ENCODE data around the gene SOX1.

SOX1 gene

DNA sequence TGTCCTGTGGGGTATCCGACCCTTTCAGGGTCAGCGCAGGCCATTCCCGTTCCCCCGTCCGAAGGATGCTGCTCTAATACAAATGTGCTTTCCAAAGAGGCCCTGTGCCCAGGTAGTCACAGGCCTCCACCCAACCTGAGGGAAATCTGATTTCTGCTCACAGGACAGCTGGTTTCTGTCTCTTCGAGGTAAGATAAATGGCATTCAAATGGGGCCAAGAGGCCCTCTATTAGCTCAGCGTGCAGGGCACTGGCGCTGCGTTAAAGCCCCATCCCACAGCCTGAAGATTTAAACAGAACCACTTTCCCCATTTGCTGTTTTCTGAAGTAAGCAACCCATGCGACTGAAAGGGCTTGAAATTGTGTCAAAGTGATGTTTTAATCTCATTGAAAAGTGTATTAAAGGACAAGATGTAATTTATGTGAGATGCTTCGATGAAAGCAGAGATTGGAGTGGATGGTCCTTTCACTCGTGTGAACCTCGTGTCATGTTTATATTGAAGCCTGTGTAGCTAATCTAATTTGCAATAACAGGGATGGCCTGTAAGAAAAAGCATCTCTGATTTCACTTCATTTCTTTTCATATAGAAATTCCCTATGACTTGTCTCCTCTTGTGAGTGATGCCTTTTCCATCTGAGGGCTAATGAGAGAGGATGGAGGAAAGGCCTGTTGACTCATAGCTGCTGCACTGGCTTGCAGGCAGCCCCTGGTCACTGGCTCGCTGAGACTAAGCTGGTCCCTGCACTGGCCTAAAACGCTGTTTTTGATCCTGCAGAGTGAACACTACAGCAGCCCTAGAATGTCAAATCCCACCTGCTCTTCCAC, 7.3 kb upstream of the SOX1 start:
- no peak for DNase-seq

DNA sequence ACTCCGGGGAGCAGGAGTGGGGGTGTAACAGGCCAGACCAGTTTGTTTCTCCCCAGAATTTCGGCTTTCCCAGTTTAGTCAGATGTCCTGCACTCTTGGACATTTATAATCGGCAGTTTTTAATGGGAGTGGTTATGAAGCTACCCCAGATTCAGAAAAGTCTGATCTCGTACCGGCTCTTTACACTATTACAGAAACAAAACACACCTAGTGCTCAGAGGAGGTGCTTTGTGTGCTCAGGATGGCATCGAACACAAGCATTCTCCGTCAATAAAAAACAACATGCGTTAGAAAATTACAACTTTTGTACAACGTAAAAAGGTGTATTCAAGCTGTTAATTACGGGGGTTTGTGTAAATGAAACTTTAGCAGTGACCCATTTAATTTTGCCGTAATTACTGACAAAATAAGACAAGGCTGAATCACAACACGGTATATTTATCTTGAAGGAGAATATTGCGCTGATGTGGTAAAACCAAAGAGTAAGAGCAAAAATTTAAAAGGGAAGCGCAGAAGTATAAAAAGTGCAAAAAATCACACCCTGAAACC, 6.6 kb upstream of the SOX1 start:
- no peak for DNase-seq

DNA sequence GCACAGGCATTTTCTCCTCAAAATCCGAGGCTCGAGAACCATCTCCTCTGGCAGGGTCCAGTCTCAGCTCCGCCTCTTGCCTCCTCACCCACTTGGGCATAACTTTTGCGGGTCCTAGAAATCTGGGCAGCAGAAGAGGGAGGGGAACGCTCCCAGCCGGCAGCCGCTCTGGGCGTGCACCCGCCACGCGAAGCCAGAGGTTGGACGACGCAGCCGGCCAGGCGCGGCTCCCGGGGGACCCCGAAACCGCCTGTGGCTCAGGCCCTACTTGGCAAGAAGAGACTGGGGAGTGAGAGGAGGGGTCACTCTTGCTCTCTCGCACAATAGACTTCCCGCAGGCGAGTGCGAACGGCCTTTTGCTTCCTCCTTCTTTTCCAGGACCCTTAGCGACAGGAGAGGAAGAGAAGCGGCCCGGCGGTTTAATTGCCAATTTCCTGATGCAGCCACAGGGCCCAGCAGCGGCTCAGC, 6.0 kb upstream of the SOX1 start:
- no peak for DNase-seq

DNA sequence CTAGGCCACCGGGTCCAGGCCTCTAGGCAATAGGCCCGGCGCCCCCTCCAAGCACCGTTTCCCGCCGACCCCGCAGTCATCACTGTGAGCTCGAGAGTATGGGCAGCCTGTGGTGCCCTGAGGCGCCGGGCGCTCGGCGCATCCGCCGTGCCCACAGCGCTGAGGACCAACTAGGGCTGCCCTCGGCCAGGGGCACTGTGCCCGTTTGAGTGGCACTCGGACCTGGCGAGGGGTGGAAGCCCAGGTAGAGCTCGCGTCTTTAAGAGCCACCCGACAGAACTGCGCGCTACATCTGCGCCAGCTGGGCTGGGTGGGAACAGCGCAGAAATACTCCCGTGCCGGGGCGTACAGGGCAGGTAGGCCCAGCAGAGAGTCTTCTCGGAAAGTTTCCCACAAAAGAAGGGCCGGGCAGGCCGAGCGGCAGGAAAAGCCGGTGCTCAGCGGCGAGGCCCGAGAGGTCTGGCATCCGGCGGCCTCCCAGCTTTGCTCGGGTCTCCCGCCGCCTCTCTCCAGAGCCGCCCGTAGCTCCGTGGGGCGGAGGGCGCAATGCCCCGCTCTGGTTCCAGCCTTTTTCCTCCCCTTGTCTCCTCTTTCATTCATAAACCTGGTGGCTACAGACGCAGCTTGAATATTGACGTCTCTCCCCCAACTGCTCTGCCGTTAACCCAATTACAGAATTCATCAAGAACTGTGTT, 5.4 kb upstream of the SOX1 start:
- no peak for DNase-seq

DNA sequence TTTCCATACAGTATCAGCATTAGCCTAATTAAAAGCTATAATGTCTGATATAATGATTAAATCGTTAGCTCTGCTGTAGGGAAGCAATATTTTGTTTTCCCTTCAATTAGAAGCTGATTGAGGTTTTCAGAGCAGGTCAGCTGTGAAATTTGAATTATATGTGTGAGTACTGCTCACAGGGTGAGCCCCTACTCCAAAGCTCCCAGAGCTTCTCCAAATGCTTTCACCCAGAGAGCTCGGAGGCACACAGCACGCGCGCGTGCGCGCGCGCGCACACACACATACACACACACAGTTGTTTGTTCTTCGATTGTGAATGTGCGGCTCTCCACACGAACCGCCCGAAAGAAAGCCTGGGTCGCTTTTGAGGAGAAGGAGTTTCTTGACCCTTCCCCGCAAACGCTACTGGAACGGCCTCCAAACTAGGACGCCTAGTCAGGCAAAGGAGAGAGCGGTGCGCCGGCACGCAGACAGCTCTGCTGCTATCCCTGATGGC, 4.8 kb upstream of the SOX1 start:
- no peak for DNase-seq

DNA sequence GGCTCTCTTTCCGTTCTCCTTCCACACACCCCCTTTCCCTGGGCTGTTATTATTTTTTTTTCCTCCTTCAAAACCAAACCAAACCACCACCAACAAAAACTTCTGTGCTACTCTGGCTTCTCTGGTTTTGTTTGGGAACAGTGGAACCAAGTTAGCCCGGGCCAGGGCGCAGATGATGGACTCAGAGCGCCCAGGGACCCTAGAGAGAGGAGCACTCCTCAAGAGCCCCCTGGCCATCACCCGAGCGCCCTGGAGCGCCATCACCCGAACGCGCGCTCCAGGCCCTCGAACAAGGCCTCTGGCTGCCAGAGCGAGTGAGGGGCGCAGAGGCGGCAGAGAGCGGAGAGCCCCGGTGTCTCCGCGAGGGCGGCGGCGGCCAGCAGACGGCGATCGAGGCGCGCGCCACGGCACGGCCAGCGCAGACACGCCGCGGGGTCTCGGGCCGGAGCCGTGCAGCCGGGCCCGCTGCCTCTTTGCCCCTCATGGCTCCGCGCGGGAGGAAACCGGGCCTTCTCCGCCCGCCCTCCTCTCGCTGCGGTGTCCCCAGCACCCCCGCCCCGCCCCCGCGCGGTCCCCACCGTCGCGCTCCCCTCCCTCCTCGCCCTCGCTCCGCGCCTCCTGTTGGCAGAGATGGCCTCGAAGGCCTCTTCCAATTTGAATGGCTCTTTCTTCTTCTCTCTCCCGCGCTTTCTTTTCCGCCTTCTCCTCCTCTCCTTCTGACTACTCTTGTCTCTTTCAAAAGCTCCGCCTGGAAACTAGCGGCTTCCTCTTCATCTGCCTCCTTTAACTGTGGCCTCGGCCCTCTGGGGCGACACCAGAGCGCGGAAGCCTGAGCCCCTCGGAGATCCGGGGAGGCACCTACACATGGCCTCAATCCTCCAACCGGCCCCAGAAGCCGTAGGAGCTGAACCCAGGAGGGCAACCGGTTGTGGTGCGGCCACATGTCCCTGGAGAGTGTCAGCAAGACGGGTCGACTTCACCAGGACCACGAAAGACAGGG, 4.1 kb upstream of the SOX1 start:
- no peak for DNase-seq

DNA sequence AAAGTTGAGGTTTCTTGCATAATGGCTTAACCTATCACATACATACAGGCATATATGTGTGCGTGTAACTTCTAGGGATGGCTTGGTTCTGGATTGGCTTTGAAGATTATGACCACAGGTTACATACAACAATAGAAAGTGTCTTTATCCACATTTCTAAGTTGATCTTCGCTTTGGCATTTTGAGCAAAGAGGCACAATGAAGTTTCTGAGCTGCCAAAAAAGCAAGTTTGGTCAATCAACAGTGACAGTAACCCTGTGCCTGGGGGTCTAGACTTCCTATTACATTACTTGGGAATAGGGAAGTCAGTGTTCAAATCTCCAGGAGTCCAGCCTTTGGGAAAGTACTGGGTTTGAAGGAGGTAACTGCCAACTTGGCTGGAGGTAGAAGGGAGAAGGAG, 3.1 kb upstream of the SOX1 start:
- no peak for DNase-seq

DNA sequence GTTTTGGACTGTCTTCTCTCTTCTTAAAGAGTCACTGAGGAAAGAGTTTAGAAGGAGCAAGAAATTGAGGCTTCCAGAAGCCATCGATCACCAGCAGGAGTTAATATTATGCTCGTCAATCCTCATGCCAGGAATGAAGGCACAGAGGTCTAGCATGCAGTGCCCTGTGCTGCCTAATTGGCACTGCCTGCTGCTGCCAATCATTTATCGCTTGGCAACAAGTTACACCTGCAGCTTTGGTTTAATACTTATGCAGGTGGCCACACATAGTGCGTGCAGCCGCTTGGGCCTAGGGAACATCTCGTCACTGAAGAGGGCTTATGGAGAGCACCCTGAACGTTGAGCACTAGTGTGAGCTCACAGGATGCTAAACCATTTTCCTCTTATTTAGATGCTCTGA, 2.7 kb upstream of the SOX1 start:
- DNase-seq = no peak

DNA sequence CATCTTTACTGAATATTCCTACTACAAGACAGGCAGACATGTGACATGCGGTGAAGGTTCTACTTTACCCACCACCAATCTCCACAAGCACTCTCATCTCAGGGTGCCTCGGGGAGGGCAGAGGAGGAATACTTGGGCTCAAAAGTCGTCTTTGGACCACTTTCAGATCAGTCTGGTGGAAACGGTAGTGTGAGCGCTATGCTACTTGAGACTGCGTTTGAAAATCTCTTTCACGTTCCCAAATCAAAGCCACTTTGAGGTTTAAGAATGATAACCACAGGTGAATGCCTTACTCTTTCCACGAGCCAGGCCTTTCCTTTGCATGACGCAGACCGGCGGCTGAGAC, 1.5 kb upstream of the SOX1 start:
- no peak for DNase-seq

DNA sequence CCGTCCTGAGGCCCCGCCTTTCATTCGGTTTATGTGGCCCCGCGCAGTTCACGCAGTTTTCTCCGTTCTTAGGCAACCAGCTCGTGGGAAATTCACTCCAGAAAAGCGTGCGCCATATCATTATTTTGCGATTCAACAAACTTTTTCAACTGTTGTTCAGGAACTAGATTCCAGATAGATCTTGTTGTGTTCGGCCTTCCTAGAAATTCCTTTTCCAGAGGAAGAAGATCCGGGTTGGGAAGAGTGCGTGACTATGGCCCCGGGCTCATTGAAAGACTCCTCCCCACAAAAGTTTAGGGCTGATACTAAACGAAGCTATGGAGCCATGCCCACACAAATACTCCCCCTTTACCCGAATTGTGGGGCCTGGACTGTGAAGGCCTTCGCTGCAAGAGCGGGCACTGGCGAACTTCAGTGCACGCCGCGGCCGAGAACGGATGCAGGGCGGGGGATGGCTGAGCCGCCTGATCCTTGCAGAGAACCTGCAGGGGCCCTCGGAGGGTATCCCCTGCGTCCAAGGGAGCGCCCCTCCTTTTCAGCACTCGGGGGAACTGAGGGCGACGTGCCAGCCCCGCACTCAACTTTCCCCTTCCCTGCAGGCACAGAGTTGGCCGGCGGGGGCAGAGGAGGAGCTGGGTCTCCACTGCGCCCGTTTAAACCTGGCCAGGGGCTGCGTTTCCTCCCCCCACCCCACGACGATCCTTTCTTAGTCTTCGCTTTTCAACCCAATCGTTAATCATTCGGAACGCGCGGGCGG, 904 bp upstream of the SOX1 start:
- DNase-seq = no peak

DNA sequence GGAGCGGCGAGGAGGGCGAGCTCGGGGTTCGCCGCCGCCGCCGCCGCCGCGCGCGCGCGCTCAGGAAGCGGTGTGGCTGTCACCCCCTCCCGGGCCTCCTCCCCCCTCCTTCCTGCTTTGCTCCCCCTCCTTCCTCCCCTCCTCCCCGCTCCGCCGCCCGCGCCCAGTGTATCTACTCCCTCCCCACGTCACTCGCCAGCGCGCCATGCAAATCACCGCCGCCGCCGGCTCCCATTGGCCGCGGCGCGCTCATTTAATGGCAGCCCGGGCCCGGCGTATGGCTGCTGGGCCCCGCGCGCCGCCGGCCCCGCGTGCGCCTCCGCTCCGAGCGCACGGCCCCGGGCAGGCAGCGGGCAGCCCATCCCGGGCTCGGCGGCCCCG, 335 bp upstream of the SOX1 start:
- peak in 1 of 2 donors; percentile 57 for DNase-seq

DNA sequence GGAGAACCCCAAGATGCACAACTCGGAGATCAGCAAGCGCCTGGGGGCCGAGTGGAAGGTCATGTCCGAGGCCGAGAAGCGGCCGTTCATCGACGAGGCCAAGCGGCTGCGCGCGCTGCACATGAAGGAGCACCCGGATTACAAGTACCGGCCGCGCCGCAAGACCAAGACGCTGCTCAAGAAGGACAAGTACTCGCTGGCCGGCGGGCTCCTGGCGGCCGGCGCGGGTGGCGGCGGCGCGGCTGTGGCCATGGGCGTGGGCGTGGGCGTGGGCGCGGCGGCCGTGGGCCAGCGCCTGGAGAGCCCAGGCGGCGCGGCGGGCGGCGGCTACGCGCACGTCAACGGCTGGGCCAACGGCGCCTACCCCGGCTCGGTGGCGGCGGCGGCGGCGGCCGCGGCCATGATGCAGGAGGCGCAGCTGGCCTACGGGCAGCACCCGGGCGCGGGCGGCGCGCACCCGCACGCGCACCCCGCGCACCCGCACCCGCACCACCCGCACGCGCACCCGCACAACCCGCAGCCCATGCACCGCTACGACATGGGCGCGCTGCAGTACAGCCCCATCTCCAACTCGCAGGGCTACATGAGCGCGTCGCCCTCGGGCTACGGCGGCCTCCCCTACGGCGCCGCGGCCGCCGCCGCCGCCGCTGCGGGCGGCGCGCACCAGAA, 1.1 kb downstream of the SOX1 start:
- DNase-seq = no peak

DNA sequence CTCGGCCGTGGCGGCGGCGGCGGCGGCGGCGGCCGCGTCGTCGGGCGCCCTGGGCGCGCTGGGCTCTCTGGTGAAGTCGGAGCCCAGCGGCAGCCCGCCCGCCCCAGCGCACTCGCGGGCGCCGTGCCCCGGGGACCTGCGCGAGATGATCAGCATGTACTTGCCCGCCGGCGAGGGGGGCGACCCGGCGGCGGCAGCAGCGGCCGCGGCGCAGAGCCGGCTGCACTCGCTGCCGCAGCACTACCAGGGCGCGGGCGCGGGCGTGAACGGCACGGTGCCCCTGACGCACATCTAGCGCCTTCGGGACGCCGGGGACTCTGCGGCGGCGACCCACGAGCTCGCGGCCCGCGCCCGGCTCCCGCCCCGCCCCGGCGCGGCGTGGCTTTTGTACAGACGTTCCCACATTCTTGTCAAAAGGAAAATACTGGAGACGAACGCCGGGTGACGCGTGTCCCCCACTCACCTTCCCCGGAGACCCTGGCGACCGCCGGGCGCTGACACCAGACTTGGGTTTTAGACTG, 1.7 kb downstream of the SOX1 start:
- no peak for DNase-seq

DNA sequence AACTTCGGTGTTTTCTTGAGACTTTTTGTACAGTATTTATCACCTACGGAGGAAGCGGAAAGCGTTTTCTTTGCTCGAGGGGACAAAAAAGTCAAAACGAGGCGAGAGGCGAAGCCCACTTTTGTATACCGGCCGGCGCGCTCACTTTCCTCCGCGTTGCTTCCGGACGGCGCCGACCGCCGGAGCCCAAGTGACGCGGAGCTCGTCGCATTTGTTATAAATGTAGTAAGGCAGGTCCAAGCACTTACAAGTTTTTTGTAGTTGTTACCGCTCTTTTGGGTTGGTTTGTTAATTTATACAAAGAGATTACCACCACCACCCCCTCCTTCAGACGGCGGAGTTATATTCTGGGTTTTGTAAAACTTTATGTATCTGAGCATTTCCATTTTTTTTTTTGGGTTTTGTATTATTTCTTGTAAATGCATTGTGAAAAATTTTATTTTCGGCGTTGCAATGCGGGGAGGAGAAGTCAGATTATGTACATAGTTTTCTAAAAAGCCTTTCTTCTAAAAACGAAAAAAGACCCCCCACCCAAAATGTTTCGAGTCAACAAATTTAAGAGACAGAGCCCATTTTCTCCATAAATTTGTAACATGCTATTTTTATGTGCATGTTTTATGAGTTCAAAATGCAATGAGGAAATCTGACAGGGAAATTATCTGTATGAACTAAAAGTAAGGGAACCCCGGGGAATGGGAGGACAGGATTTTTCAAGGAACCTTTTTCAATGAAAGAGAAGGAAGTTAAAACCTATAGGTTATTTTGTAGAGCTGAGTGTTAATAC, 2.3 kb downstream of the SOX1 start:
- DNase-seq = no peak

DNA sequence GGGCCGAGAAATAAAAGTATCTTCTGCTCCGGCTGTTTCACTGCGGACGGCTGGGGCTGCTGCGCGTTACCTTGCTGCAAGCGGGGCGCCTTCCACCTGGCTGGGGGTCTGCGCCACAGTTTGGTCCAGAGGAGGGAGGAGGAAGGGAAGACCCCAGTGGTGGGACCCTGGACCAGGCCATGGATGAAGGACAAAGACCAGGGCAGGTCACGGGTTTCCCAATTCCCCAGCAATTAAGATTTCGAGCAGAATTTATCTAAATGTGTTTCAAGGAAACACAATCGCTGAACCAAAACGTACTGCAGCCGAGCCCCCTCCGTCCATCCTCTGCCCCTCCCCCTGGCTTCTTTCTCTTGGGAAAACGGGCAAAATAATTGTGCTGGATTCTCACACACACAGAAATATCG, 2.9 kb downstream of the SOX1 start:
- DNase-seq = no peak

DNA sequence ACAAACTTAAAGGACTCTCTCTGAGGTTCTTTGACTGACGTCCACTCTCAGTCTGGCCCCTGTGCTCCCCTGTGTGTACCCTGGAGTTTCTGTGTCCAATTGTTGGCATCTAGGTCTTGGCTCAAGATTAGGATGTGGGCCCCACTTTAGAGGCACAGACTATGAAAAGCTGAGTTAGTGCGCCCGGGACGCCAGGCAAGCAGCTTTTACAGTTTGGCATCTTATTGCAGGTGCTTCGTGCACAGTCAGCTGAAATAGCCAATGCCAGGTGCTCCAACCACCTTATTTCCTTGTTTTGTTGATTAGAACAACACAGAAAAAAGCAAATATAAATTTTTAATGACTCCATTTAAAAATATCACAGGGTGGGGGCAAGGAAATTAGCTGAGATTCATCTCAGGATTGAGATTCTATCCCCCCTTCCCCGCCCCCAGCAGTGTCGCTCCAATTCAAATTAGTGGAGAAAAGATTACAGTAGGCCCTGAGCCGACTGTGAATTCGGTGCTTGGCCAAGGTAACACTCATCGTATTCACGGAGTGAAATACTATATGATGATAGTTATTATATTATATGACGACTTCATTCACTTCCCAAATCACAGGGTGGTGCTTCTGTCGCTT, 4.3 kb downstream of the SOX1 start:
- DNase-seq = no peak

DNA sequence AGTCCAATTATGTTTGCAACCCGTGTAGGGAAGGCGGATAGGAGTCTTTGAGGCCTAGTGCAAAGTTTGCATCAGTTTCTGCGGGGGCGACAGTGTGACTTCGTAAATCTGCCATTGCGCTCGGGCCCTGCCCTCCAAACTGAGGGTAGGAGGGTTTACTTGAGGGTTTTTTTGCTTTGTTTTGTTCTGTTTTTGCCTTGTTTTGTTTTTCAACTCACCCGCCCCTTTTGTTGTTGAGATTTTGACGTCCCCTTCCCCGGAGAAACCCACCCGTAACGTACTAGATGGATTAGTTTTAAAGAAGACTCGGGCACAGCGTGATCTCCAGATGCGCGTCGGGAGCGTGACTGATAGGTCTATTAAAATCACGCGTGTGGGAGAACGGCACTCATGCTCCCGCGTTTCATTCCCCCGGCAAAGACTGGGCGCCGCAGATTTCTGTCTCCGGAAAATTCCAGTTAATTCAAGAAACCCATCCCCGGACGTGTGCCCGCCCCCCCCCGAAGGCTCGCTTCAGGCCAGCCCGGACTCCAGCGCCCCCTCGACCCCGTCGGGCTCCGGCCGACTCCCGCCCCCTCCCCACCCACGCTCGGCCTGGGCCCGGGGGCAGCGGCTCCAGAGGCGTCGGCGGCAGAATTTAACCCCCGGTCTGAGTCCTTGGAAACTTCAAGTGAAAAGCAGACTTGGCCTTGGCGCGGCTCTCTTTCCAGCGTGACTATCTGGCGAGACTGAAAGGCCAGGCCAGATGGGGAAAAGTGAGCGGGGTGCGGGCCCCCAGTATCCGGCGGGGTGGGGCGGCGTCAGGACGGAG, 5.0 kb downstream of the SOX1 start:
- no peak for DNase-seq

DNA sequence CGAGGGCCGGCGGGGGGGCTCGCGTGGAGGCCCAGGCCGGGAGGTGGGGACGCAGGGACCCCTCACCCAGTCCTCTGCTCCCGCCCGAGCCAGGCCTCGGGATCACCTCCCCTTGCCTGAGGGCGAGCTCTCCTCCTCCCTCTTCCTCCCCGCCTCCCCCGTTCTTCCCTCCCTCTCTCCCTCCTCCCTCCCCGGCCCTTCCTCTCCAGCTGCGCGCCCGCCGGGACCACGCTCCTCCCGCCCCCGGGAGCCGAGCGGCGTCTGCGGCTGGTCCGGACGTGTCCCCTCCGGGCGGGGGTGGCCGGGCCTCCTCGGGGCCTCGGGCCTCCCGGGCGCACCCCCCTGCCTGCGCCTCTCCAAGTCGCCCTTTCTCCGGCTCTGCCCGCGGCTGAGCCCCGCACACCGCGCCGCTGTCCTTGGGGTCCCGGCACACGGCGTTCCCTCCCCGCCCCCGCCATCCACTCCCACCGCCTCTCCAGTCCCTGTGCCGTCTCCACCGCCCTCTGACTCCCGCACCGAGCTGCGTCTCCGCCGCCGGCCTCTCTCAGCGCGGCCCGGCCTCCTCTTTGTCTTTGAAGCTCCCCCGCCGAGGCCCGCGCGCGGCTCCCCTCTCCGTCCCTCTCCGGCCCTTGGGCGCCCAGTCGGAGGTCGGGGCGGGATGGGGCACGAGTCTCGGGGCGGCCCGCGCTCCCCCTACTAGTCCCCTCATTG, 5.7 kb downstream of the SOX1 start:
- no peak for DNase-seq
